ENCODE measurements around the gene ETFDH.
"Not testable (repeated sequence)": the region's sequence is repeated elsewhere in the genome, so short reads cannot be mapped to it uniquely, and the experiment has no call there.

ETFDH gene

GRCh38 chr4:158681629-158682028, 9.5 kb downstream of the ETFDH start:
- no peak for DNase-seq

- DNase-seq: no peak
Observed at GRCh38 chr4:158682066-158682465, 10.0 kb downstream of the ETFDH start.

- no peak for DNase-seq
Observed at GRCh38 chr4:158688813-158689212, 16.7 kb downstream of the ETFDH start.

GRCh38 chr4:158704274-158704673, 32.2 kb downstream of the ETFDH start:
- no peak for DNase-seq

GRCh38 chr4:158710814-158711213, 38.7 kb downstream of the ETFDH start:
- no peak for DNase-seq

- not testable (repeated sequence) for DNase-seq
Observed at GRCh38 chr4:158712622-158713021, 40.5 kb downstream of the ETFDH start.

- no peak for DNase-seq
Observed at GRCh38 chr4:158714937-158715336, 42.8 kb downstream of the ETFDH start.

- DNase-seq: no peak
Observed at GRCh38 chr4:158715802-158716201, 43.7 kb downstream of the ETFDH start.

GRCh38 chr4:158721680-158722079, 49.6 kb downstream of the ETFDH start:
- no peak for DNase-seq

GRCh38 chr4:158722291-158722916, 50.3 kb downstream of the ETFDH start:
- DNase-seq: no peak

- DNase-seq: peak; percentile 84
Observed at GRCh38 chr4:158722917-158723793, 51.1 kb downstream of the ETFDH start, which contains the start of gene PPID. PPID (minus strand) TSS chr4:158723396; CDS start chr4:158723288, 108 bp downstream.

- no peak for DNase-seq
Observed at GRCh38 chr4:158724637-158725036, 52.5 kb downstream of the ETFDH start.

GRCh38 chr4:158726633-158727032, 54.5 kb downstream of the ETFDH start:
- DNase-seq: no peak

GRCh38 chr4:158728236-158728635, 56.1 kb downstream of the ETFDH start:
- DNase-seq: no peak

- peak; percentile 54 for DNase-seq
Observed at GRCh38 chr4:158729716-158730559, 57.8 kb downstream of the ETFDH start.

- no peak for DNase-seq
Observed at GRCh38 chr4:158738866-158739265, 66.8 kb downstream of the ETFDH start.

- DNase-seq: no peak
Observed at GRCh38 chr4:158739600-158739999, 67.5 kb downstream of the ETFDH start.

GRCh38 chr4:158741326-158742021, 69.4 kb downstream of the ETFDH start:
- DNase-seq: no peak

GRCh38 chr4:158746537-158746936, 74.4 kb downstream of the ETFDH start:
- not testable (repeated sequence) for DNase-seq

- no peak for DNase-seq
Observed at GRCh38 chr4:158750379-158750778, 78.3 kb downstream of the ETFDH start.

GRCh38 chr4:158754385-158755180, 82.5 kb downstream of the ETFDH start:
- DNase-seq: no peak

GRCh38 chr4:158755819-158756218, 83.7 kb downstream of the ETFDH start:
- DNase-seq: not testable (repeated sequence)

Data from stimulated activated CD4-positive, alpha-beta T cell treated with anti-CD3 and anti-CD28 coated beads, Interleukin-1b, Interleukin-23, amount 100 ng/mL, for 48 hours (primary cell).